Parathyroid adenoma (tissue), 2 donors: ENCODE data around the gene UNC13C.

Experiments used
- H2AFZ ChIP-seq: fragments of 300-600 bp; sonication (generic); one replicate; pipeline ENCODE4 v1.7.0; 2017; ENCODE audit warnings: antibody characterized with exemption, mild to moderate bottlenecking
- H3K27ac ChIP-seq: fragments of 300-600 bp; sonication (generic); one replicate; pipeline ENCODE4 v1.7.0; 2017
- H3K27me3 ChIP-seq: fragments of 300-600 bp; sonication (generic); one replicate; pipeline ENCODE4 v1.7.0; 2017; ENCODE audit warnings: low read length; ENCODE audit not compliant: control insufficient read depth, insufficient read depth
- H3K36me3 ChIP-seq: fragments of 300-600 bp; sonication (generic); one replicate; pipeline ENCODE4 v1.7.0; 2017; ENCODE audit warnings: low read length; ENCODE audit not compliant: control insufficient read depth, insufficient read depth
- H3K4me1 ChIP-seq: fragments of 300-600 bp; sonication (generic); one replicate; pipeline ENCODE4 v1.7.0; 2017; ENCODE audit warnings: control low read depth
- H3K4me2 ChIP-seq: fragments of 300-600 bp; sonication (generic); one replicate; pipeline ENCODE4 v1.7.0; 2017; ENCODE audit warnings: low read length
- H3K4me3 ChIP-seq: fragments of 300-600 bp; sonication (generic); one replicate; pipeline ENCODE4 v1.7.0; 2017; ENCODE audit warnings: low read depth, low read length
- H3K79me2 ChIP-seq: fragments of 300-600 bp; sonication (generic); one replicate; pipeline ENCODE4 v1.7.0; 2017; ENCODE audit warnings: control low read depth
- H3K9ac ChIP-seq: fragments of 300-600 bp; sonication (generic); one replicate; pipeline ENCODE4 v1.7.0; 2017; ENCODE audit warnings: mild to moderate bottlenecking
- H3K9me3 ChIP-seq: fragments of 300-600 bp; sonication (generic); one replicate; pipeline ENCODE4 v1.7.0; 2017; ENCODE audit warnings: low read length; ENCODE audit not compliant: control insufficient read depth
- CTCF ChIP-seq: fragments of 300-600 bp; sonication (generic); IDR thresholded peaks from one replicate; pipeline ENCODE4 v1.7.0; 2017; ENCODE audit warnings: antibody characterized with exemption, mild to moderate bottlenecking
- donor health status: primary hyperparathyroidism.

The UNC13C gene

GRCh38 chr15:54660356-54660755, 682.1 kb downstream of the UNC13C start:
- Histone ChIP-seq H3K36me3 (no peaks in the 10 kb centered on the region), H3K27ac (no peak overlapping the region), H3K79me2 (no peaks in the 10 kb centered on the region), H3K9me3 (no peaks in the 10 kb centered on the region), H3K4me1 (no peaks in the 10 kb centered on the region), H3K4me3 (no peak overlapping the region), H2AFZ (no peak overlapping the region), H3K27me3 (no peaks in the 10 kb centered on the region), H3K9ac (no peak overlapping the region), H3K4me2 (no peak overlapping the region)
- TF ChIP-seq CTCF = no peak

GRCh38 chr15:54675241-54675640, 697.0 kb downstream of the UNC13C start:
- TF ChIP-seq CTCF = no peak
- Histone ChIP-seq H3K4me3 (no peak overlapping the region), H3K36me3 (no peaks in the 10 kb centered on the region), H3K79me2 (no peaks in the 10 kb centered on the region), H2AFZ (no peak overlapping the region), H3K27ac (no peak overlapping the region), H3K9ac (no peak overlapping the region), H3K4me1 (no peaks in the 10 kb centered on the region), H3K9me3 (no peaks in the 10 kb centered on the region), H3K27me3 (no peaks in the 10 kb centered on the region), H3K4me2 (no peak overlapping the region)

DNA sequence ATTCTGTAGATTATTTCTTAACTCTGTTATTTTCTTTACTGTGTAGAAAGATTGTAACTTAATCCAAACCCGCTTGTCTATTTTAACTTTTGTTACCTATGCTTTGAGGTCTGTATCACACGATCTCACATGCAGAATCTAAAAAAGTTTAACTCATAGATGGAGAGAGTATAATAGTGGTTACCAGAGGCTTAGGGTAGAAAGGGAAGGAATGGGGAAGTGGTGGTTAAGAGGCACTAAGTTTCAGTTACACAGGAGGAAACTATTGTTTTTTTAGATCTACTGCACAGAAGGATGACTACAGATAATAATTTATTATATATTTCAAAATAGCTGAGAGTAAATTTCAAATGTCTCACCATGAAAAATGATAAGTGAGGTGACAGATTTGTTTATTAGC, 703.3 kb downstream of the UNC13C start:
- Histone ChIP-seq H3K27ac (no peak overlapping the region), H3K4me3 (no peak overlapping the region), H3K4me2 (no peak overlapping the region), H3K36me3 (no peaks in the 10 kb centered on the region), H3K4me1 (no peaks in the 10 kb centered on the region), H3K9ac (no peak overlapping the region), H3K9me3 (no peaks in the 10 kb centered on the region), H3K27me3 (no peaks in the 10 kb centered on the region), H3K79me2 (no peaks in the 10 kb centered on the region), H2AFZ (no peak overlapping the region)
- TF ChIP-seq CTCF = no peak
